HFFc6 (cell line): ENCODE measurements around the gene IFNA4. TPM values are rescaled to one million over a fixed set of nuclear protein-coding genes. Genes with fewer than 3 reads are reported as not detected.
"Not testable (repeated sequence)": the region's sequence is repeated elsewhere in the genome, so short reads cannot be mapped to it uniquely, and the experiment has no call there.

Experiments used
- DNase-seq: peaks from one replicate; pipeline ENCODE4 v3.0.0-alpha.2; 2018
- H3K27ac Mint-ChIP-seq: 2 replicates; pipeline ENCODE4 v1.8.0; 2020; ENCODE audit warnings: mild to moderate bottlenecking, mixed read lengths
- H3K27me3 Mint-ChIP-seq: 2 replicates; pipeline ENCODE4 v1.8.0; 2021; ENCODE audit warnings: mild to moderate bottlenecking, moderate library complexity, mixed read lengths; ENCODE audit not compliant: insufficient read depth
- H3K36me3 Mint-ChIP-seq: 2 replicates; pipeline ENCODE4 v1.8.0; 2021; ENCODE audit warnings: low read depth, mixed read lengths
- H3K4me1 Mint-ChIP-seq: 2 replicates; pipeline ENCODE4 v1.8.0; 2020; ENCODE audit warnings: low read depth, mixed read lengths
- H3K4me3 Mint-ChIP-seq: 2 replicates; pipeline ENCODE4 v1.8.0; 2020; ENCODE audit warnings: mild to moderate bottlenecking, moderate library complexity, mixed read lengths
- H3K9me3 Mint-ChIP-seq: 2 replicates; pipeline ENCODE4 v1.8.0; 2020; ENCODE audit warnings: mild to moderate bottlenecking, mixed read lengths
- total RNA-seq, 6 experiments: library from RNA; stranded (reverse); fragmentation: NEBNext Ultra II Directional; extraction: Animal tissue kit (Norgen Biotek cat#: 25700); gene quantifications; 2 replicates in 1 of 6; 3 replicates in 5 of 6; pipeline ENCODE4 v1.2.3, GENCODE V29; 2021
- TF ChIP-seq, protein P1 (sequence below): fragments of 200-600 bp; sonication (generic); IDR thresholded peaks from 2 replicates; pipeline ENCODE4 v1.5.0; 2021; ENCODE audit warnings: antibody characterized with exemption, mild to moderate bottlenecking

The IFNA4 gene
- total RNA-seq, 6 experiments from 2014 or later = not detected

DNA sequence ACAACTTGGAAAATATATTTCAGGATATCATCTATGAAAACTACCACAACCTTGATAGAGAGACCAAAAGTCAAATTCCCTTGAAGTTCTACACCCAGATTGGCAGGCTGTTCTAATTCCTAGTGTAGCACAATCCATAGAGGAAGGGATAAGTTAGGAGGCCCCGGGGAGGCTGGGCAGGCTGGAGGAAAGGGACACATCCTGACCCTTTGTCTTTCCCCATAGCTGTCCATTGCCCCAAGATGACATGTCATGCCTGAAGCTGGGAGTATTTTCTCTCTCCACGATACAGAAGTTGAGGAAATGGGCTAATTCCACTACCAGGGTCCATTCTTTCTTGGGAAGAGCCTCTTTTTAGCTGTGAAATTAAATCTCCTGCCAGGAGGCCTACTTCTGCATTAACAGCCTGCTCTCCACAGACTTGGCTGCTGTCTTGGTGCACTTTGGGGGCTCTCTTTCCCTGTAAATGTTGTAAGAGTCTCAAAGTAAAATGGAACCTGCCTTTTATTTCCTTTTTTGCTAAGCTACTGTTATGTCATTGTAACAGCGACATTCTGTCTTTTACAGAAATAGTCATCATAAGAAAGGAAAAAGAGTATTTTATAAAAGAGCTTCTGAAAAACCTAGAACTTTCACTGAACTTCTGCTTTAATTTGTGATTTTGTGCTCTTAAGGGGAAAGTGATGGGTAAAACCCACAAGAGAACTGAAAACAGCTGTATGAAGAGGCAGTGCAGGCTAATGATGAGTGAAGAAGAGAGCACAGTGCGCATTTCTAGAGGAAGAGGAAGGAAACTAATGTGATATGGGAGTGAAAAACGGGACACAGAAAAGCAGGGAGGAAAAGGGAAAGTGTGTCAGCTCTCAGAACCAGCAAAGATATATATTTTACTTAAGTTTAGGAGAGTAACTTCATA is 26.3 kb upstream of the IFNA4 start:
- peaks cover 23% of the 10 kb centered on the region for H3K27me3 Mint-ChIP-seq
- not testable (repeated sequence) for DNase-seq, H3K9me3 Mint-ChIP-seq, H3K27ac Mint-ChIP-seq, H3K36me3 Mint-ChIP-seq, H3K4me1 Mint-ChIP-seq
- TF ChIP-seq, protein P1, sequence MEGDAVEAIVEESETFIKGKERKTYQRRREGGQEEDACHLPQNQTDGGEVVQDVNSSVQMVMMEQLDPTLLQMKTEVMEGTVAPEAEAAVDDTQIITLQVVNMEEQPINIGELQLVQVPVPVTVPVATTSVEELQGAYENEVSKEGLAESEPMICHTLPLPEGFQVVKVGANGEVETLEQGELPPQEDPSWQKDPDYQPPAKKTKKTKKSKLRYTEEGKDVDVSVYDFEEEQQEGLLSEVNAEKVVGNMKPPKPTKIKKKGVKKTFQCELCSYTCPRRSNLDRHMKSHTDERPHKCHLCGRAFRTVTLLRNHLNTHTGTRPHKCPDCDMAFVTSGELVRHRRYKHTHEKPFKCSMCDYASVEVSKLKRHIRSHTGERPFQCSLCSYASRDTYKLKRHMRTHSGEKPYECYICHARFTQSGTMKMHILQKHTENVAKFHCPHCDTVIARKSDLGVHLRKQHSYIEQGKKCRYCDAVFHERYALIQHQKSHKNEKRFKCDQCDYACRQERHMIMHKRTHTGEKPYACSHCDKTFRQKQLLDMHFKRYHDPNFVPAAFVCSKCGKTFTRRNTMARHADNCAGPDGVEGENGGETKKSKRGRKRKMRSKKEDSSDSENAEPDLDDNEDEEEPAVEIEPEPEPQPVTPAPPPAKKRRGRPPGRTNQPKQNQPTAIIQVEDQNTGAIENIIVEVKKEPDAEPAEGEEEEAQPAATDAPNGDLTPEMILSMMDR = peak; percentile 56
- 0 out of 2 replicates have a peak overlapping the region, but pooled peaks have one; percentile 1 for H3K4me3 Mint-ChIP-seq

- H3K27ac Mint-ChIP-seq, H3K4me1 Mint-ChIP-seq, H3K36me3 Mint-ChIP-seq, H3K4me3 Mint-ChIP-seq, H3K9me3 Mint-ChIP-seq, DNase-seq: not testable (repeated sequence)
- H3K27me3 Mint-ChIP-seq = peaks cover 23% of the 10 kb centered on the region
These were observed 24.8 kb upstream of the IFNA4 start for GRCh38 chr9:21212160-21212559.

DNA sequence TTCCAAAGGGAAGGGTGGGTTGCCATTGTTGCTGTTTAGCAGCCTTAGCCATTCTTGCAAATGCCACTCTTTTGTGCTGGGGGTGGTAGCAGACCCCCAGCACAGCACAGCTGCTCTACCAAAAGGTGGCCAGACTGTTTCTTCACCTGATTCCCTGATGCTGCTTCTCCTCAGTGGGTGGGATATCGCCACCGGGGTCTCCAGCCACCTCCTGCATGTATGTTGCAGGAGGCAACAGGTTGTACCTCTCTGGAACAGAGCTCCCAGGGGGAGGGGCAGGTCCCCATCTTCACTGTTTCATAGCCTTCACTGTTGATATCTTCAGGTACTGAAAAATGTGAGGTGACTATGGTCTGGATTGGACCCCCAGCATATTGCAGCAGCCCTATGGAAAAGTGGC is 23.4 kb upstream of the IFNA4 start:
- peaks cover 22% of the 10 kb centered on the region; the same call in 1 of the 2 replicates for H3K27me3 Mint-ChIP-seq
- H3K9me3 Mint-ChIP-seq, H3K4me3 Mint-ChIP-seq, H3K27ac Mint-ChIP-seq, H3K4me1 Mint-ChIP-seq, H3K36me3 Mint-ChIP-seq, DNase-seq: not testable (repeated sequence)

GRCh38 chr9:21210311-21210710 is 22.9 kb upstream of the IFNA4 start:
- Mint-ChIP-seq H3K4me3 (no peak overlapping the region), H3K27me3 (peaks cover 17% of the 10 kb centered on the region; the same call in 1 of the 2 replicates), H3K4me1 (no peaks in the 10 kb centered on the region), H3K27ac (no peak overlapping the region), H3K9me3 (no peaks in the 10 kb centered on the region), H3K36me3 (no peaks in the 10 kb centered on the region)
- DNase-seq = no peak
- TF ChIP-seq, protein P1 = no peak

DNA sequence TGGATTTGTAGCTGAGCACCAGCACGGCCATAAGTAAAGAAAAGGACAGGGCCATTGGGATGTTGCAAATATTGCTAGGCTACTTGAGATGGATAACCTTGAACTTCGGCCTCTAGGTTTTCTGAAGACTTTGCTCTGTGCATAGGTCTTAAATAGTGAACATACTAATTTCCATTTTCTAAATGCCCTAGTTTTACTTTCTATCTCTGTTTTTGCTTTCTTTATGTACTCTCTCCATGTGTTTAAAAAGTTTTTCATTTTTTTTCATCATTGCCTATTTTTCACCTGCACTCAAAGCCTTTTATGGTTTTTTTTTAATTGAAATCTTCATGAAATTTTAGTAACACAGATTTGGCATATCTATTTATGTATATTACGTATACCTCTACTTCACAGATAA is 19.7 kb upstream of the IFNA4 start, which contains the start of gene IFNA10:
IFNA10 (minus strand) TSS at position 101 of the 400 bp plus-strand sequence; CDS start at position 55, 46 bp downstream.
- not testable (repeated sequence) for H3K27ac Mint-ChIP-seq, H3K4me1 Mint-ChIP-seq, H3K9me3 Mint-ChIP-seq, DNase-seq, H3K36me3 Mint-ChIP-seq, H3K4me3 Mint-ChIP-seq
- peaks cover 16% of the 10 kb centered on the region for H3K27me3 Mint-ChIP-seq

DNA sequence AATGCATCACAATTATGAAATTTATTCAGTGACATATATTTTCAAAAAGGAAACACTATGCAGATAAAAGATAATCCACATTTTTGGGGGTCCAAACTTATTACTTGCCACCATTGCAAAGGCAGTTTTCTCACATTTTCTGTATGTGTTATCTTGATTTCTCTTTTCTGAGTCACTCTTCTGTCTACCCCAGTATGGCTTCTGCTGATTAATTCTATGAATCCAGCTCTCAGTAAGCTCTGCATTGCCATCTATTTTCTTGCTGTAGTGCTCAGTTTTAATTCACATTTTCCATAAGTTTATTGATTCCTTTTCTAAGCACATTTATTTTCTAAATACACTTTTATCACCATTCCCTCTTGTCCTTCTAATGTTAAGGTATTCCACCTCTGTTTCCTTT is 17.8 kb upstream of the IFNA4 start:
- Mint-ChIP-seq H3K9me3 (no peaks in the 10 kb centered on the region), H3K27ac (no peak overlapping the region), H3K4me3 (no peak overlapping the region), H3K4me1 (no peaks in the 10 kb centered on the region), H3K27me3 (peaks cover 15% of the 10 kb centered on the region), H3K36me3 (no peaks in the 10 kb centered on the region)
- TF ChIP-seq, protein P1 = no peak
- no peak for DNase-seq

DNA sequence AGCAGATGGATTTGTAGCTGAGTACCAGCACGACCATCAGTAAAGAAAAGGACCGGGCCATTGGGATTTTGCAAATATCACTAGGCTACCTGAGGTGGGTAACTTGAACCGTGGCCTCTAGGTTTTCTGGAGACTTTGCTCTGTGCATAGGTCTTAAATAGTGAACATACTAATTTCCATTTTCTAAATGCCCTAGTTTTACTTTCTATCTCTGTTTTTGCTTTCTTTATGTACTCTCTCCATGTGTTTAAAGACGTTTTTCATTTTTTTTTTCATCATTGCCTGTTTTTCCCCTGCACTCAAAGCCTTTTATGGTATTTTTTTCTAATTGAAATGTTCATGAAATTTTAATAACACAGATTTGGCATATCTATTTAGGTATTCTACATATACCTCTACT is 14.7 kb upstream of the IFNA4 start, which contains the start of gene IFNA7:
IFNA7 (minus strand) TSS at position 101 of the 400 bp plus-strand sequence; CDS start at position 61, 40 bp downstream.
- H3K27ac Mint-ChIP-seq, DNase-seq, H3K4me3 Mint-ChIP-seq, H3K4me1 Mint-ChIP-seq, H3K36me3 Mint-ChIP-seq, H3K9me3 Mint-ChIP-seq: not testable (repeated sequence)
- peaks cover 14% of the 10 kb centered on the region for H3K27me3 Mint-ChIP-seq
